Measurements from ENCODE around the gene APOA1. TPM values are rescaled to one million over a fixed set of nuclear protein-coding genes. Genes with fewer than 3 reads are reported as not detected.

APOA1 gene
- total RNA-seq, 8 experiments from 2014 or later: 0.29 to 1.9 (median 0.42) TPM; not detected in 2

GRCh38 chr11:116855413-116855812 lies 18.0 kb upstream of the APOA1 start:
- no peak overlapping the region for H3K27ac ChIP-seq
- H3K4me3 ChIP-seq: no peak overlapping the region
- WGBS, 10 experiments: 77 to 100% (median 94%) methylated on average over 1 to 7 of the region's 7 CpGs; no CpG with 5 or more reads in 2 of the 10 experiments
- in situ Hi-C loops (cut with MboI; ENCODE audit: low pct_unique_long_range_greater_than_20kb in 2 of 9, low sequenced_read_pairs in 9 of 9, unreplicated experiment in 9 of 9): no loop called here
- H3K4me1 ChIP-seq (replicated peaks in 1 of 2): no peaks in the 10 kb centered on the region
- no peak for ATAC-seq (replicated peaks in 6 of 8)

- no peak overlapping the region for H3K27ac ChIP-seq
Measured at GRCh38 chr11:116853461-116854073, 16.1 kb upstream of the APOA1 start.

GRCh38 chr11:116852261-116853031 lies 15.0 kb upstream of the APOA1 start:
- 10 to 100% (median 80%) methylated on average over 1 to 4 of the region's 5 CpGs; no CpG with 5 or more reads in 1 of the 10 experiments for WGBS, 10 experiments

More at GRCh38 chr11:116853461-116854073, 16.1 kb upstream of the APOA1 start:
- H3K4me1 ChIP-seq (replicated peaks in 1 of 2): no peaks in the 10 kb centered on the region
- H3K4me3 ChIP-seq: no peak overlapping the region
- in situ Hi-C loops (cut with MboI; ENCODE audit: low pct_unique_long_range_greater_than_20kb in 2 of 9, low sequenced_read_pairs in 9 of 9, unreplicated experiment in 9 of 9): no loop called here
- ATAC-seq (replicated peaks in 6 of 8): peak in 2 of 8 experiments; percentile 12 to 14
- 47 to 100% (median 94%) methylated on average over 1 to 5 of the region's 6 CpGs; no CpG with 5 or more reads in 3 of the 10 experiments for WGBS, 10 experiments

GRCh38 chr11:116851626-116852025 lies 14.2 kb upstream of the APOA1 start:
- H3K27ac ChIP-seq: peak overlapping the region in 1 of 2 donors; percentile 15
- no peak overlapping the region for H3K4me3 ChIP-seq
- in situ Hi-C loops (cut with MboI; ENCODE audit: low pct_unique_long_range_greater_than_20kb in 2 of 9, low sequenced_read_pairs in 9 of 9, unreplicated experiment in 9 of 9): no loop called here
- no peaks in the 10 kb centered on the region for H3K4me1 ChIP-seq (replicated peaks in 1 of 2)
- WGBS, 10 experiments: 44 to 100% (median 97%) methylated on average over 2 to 6 of the region's 7 CpGs; no CpG with 5 or more reads in 1 of the 10 experiments
- no peak for ATAC-seq (replicated peaks in 6 of 8)

More at GRCh38 chr11:116852261-116853031, 15.0 kb upstream of the APOA1 start:
- no peak overlapping the region for H3K27ac ChIP-seq
- no peak overlapping the region for H3K4me3 ChIP-seq
- peak in 4 of 8 experiments; percentile 19 to 91 (median 84) for ATAC-seq (replicated peaks in 6 of 8)
- in situ Hi-C loops (cut with MboI; ENCODE audit: low pct_unique_long_range_greater_than_20kb in 2 of 9, low sequenced_read_pairs in 9 of 9, unreplicated experiment in 9 of 9): no loop called here
- H3K4me1 ChIP-seq (replicated peaks in 1 of 2): no peaks in the 10 kb centered on the region

- in situ Hi-C loops (cut with MboI; ENCODE audit: low pct_unique_long_range_greater_than_20kb in 2 of 9, low sequenced_read_pairs in 9 of 9, unreplicated experiment in 9 of 9): no loop called here
- Histone ChIP-seq H3K27ac (no peak overlapping the region), H3K4me3 (no peak overlapping the region)
Measured at GRCh38 chr11:116849486-116849885, 12.1 kb upstream of the APOA1 start.

GRCh38 chr11:116849060-116849459 lies 11.6 kb upstream of the APOA1 start:
- 88 to 100% (median 91%) methylated on average over 2 to 9 of the region's 12 CpGs; no CpG with 5 or more reads in 7 of the 10 experiments for WGBS, 10 experiments
- Histone ChIP-seq H3K27ac (no peak overlapping the region), H3K4me1 (replicated peaks in 1 of 2) (no peaks in the 10 kb centered on the region), H3K4me3 (no peak overlapping the region)
- ATAC-seq (replicated peaks in 6 of 8): no peak
- in situ Hi-C loops (cut with MboI; ENCODE audit: low pct_unique_long_range_greater_than_20kb in 2 of 9, low sequenced_read_pairs in 9 of 9, unreplicated experiment in 9 of 9): no loop called here

More at GRCh38 chr11:116849486-116849885, 12.1 kb upstream of the APOA1 start:
- no peak for ATAC-seq (replicated peaks in 6 of 8)
- 80 to 100% (median 94%) methylated on average over 2 to 6 of the region's 6 CpGs; no CpG with 5 or more reads in 1 of the 10 experiments for WGBS, 10 experiments
- H3K4me1 ChIP-seq (replicated peaks in 1 of 2): no peaks in the 10 kb centered on the region

GRCh38 chr11:116847612-116848011 lies 10.2 kb upstream of the APOA1 start:
- H3K4me1 ChIP-seq (replicated peaks in 1 of 2): no peaks in the 10 kb centered on the region
- no peak overlapping the region for H3K27ac ChIP-seq
- in situ Hi-C loops (cut with MboI; ENCODE audit: low pct_unique_long_range_greater_than_20kb in 2 of 9, low sequenced_read_pairs in 9 of 9, unreplicated experiment in 9 of 9): no loop called here
- no peak for ATAC-seq (replicated peaks in 6 of 8)
- no peak overlapping the region for H3K4me3 ChIP-seq
- 100% methylated on average over 1 to 2 of the region's 4 CpGs; no CpG with 5 or more reads in 8 of the 10 experiments for WGBS, 10 experiments

GRCh38 chr11:116844722-116845121 lies 7.3 kb upstream of the APOA1 start:
- Histone ChIP-seq H3K4me1 (replicated peaks in 1 of 2) (no peaks in the 10 kb centered on the region), H3K27ac (no peak overlapping the region), H3K4me3 (no peak overlapping the region)
- 85 to 100% (median 97%) methylated on average over 1 to 4 of the region's 4 CpGs; no CpG with 5 or more reads in 2 of the 10 experiments for WGBS, 10 experiments
- ATAC-seq (replicated peaks in 6 of 8): no peak
- in situ Hi-C loops (cut with MboI; ENCODE audit: low pct_unique_long_range_greater_than_20kb in 2 of 9, low sequenced_read_pairs in 9 of 9, unreplicated experiment in 9 of 9): no loop called here

- WGBS, 10 experiments: 80 to 100% (median 93%) methylated on average over 1 to 9 of the region's 9 CpGs; no CpG with 5 or more reads in 4 of the 10 experiments
- no peaks in the 10 kb centered on the region for H3K4me1 ChIP-seq (replicated peaks in 1 of 2)
- H3K4me3 ChIP-seq: no peak overlapping the region
- ATAC-seq (replicated peaks in 6 of 8): no peak
- H3K27ac ChIP-seq: no peak overlapping the region
- in situ Hi-C loops (cut with MboI; ENCODE audit: low pct_unique_long_range_greater_than_20kb in 2 of 9, low sequenced_read_pairs in 9 of 9, unreplicated experiment in 9 of 9): no loop called here
Measured at GRCh38 chr11:116843661-116844060, 6.2 kb upstream of the APOA1 start.

- 75 to 100% (median 100%) methylated on average over 1 to 3 of the region's 4 CpGs; no CpG with 5 or more reads in 4 of the 10 experiments for WGBS, 10 experiments
- in situ Hi-C loops (cut with MboI; ENCODE audit: low pct_unique_long_range_greater_than_20kb in 2 of 9, low sequenced_read_pairs in 9 of 9, unreplicated experiment in 9 of 9): no loop called here
- H3K4me1 ChIP-seq (replicated peaks in 1 of 2): peaks cover 0 to under 1% of the 10 kb centered on the region in 2 donors
Measured at GRCh38 chr11:116842909-116843308, 5.5 kb upstream of the APOA1 start.

GRCh38 chr11:116842117-116842516 lies 4.7 kb upstream of the APOA1 start:
- no peak overlapping the region for H3K4me3 ChIP-seq
- H3K4me1 ChIP-seq (replicated peaks in 1 of 2): peaks cover 0 to 5% of the 10 kb centered on the region in 2 donors
- no peak overlapping the region for H3K27ac ChIP-seq
- in situ Hi-C loops (cut with MboI; ENCODE audit: low pct_unique_long_range_greater_than_20kb in 2 of 9, low sequenced_read_pairs in 9 of 9, unreplicated experiment in 9 of 9): no loop called here
- no peak for ATAC-seq (replicated peaks in 6 of 8)
- WGBS, 10 experiments: 85 to 100% (median 97%) methylated on average over 1 to 3 of the region's 4 CpGs; no CpG with 5 or more reads in 4 of the 10 experiments

More at GRCh38 chr11:116842909-116843308, 5.5 kb upstream of the APOA1 start:
- ATAC-seq (replicated peaks in 6 of 8): peak in 1 of 8 experiments; percentile 15
- Histone ChIP-seq H3K27ac (no peak overlapping the region), H3K4me3 (no peak overlapping the region)

- H3K4me1 ChIP-seq (replicated peaks in 1 of 2): peaks cover 0 to 5% of the 10 kb centered on the region in 2 donors
- 40 to 100% (median 76%) methylated on average over 1 to 7 of the region's 9 CpGs; no CpG with 5 or more reads in 3 of the 10 experiments for WGBS, 10 experiments
- in situ Hi-C loops (cut with MboI; ENCODE audit: low pct_unique_long_range_greater_than_20kb in 2 of 9, low sequenced_read_pairs in 9 of 9, unreplicated experiment in 9 of 9): no loop called here
- no peak overlapping the region for H3K4me3 ChIP-seq
- no peak for ATAC-seq (replicated peaks in 6 of 8)
- no peak overlapping the region for H3K27ac ChIP-seq
Measured at GRCh38 chr11:116840746-116841296, 3.4 kb upstream of the APOA1 start.

- H3K4me3 ChIP-seq: no peak overlapping the region
- WGBS, 10 experiments: 0 to 85% (median 57%) methylated on average over 1 to 5 of the region's 6 CpGs; no CpG with 5 or more reads in 3 of the 10 experiments
- ATAC-seq (replicated peaks in 6 of 8): no peak
- peaks cover 3 to 10% of the 10 kb centered on the region in 2 donors for H3K4me1 ChIP-seq (replicated peaks in 1 of 2)
- no peak overlapping the region for H3K27ac ChIP-seq
- in situ Hi-C loops (cut with MboI; ENCODE audit: low pct_unique_long_range_greater_than_20kb in 2 of 9, low sequenced_read_pairs in 9 of 9, unreplicated experiment in 9 of 9): no loop called here
Measured at GRCh38 chr11:116840224-116840745, 2.9 kb upstream of the APOA1 start.

Data from motor neuron (in vitro differentiated cells).